ENCODE results near the gene RDX. TPM values are rescaled to one million over a fixed set of nuclear protein-coding genes. Genes with fewer than 3 reads are reported as not detected.

RDX gene
- polyA plus RNA-seq (2012; ENCODE audit: insufficient read depth, insufficient read length, low read depth), result 45.8 TPM

- H3K36me3 ChIP-seq, result peaks cover 3% of the 10 kb centered on the region; the same call in 1 of the 2 replicates
- H3K27me3 ChIP-seq, result peaks cover 26% of the 10 kb centered on the region
- peaks cover 3% of the 10 kb centered on the region; the same call in 1 of the 2 replicates for H3K4me1 ChIP-seq
- H3K9me3 ChIP-seq, result no peaks in the 10 kb centered on the region
- peak; percentile 84 for DNase-seq
- TF ChIP-seq CTCF (IDR thresholded peaks at IDR 0.05; ENCODE audit: low read depth, low read length), result no peak
- peak within 1 kb of the TSS; percentile 96 for H3K4me3 ChIP-seq (ENCODE audit: low read depth, low read length)
Measured at GRCh38 chr11:110296226-110297075, at the start of gene RDX. TSS of gene RDX (minus strand) at chr11:110296614. CDS start at chr11:110279692, 16,922 bp downstream.

GRCh38 chr11:110345743-110346142 is 49.3 kb upstream of the RDX start:
- H3K4me3 ChIP-seq (ENCODE audit: low read depth, low read length), result no peak overlapping the region
- H3K27me3 ChIP-seq, result peaks cover 8% of the 10 kb centered on the region; the same call in 1 of the 2 replicates
- H3K9me3 ChIP-seq, result no peaks in the 10 kb centered on the region
- no peaks in the 10 kb centered on the region for H3K36me3 ChIP-seq
- no peaks in the 10 kb centered on the region for H3K4me1 ChIP-seq
- DNase-seq, result no peak
- TF ChIP-seq CTCF (IDR thresholded peaks at IDR 0.05; ENCODE audit: low read depth, low read length), result no peak

GRCh38 chr11:110340436-110340835 is 44.0 kb upstream of the RDX start:
- Histone ChIP-seq H3K4me3 (ENCODE audit: low read depth, low read length) (no peak overlapping the region), H3K27me3 (no peaks in the 10 kb centered on the region), H3K4me1 (no peaks in the 10 kb centered on the region), H3K9me3 (no peaks in the 10 kb centered on the region), H3K36me3 (no peaks in the 10 kb centered on the region)
- no peak for DNase-seq
- no peak for TF ChIP-seq CTCF (IDR thresholded peaks at IDR 0.05; ENCODE audit: low read depth, low read length)

- TF ChIP-seq CTCF (IDR thresholded peaks at IDR 0.05; ENCODE audit: low read depth, low read length), result no peak
- H3K4me1 ChIP-seq, result no peaks in the 10 kb centered on the region
- H3K36me3 ChIP-seq, result no peaks in the 10 kb centered on the region
- H3K4me3 ChIP-seq (ENCODE audit: low read depth, low read length), result no peak overlapping the region
- H3K27me3 ChIP-seq, result no peaks in the 10 kb centered on the region
- no peak for DNase-seq
- no peaks in the 10 kb centered on the region for H3K9me3 ChIP-seq
Measured at GRCh38 chr11:110339456-110340250, 43.2 kb upstream of the RDX start.

GRCh38 chr11:110338684-110339083 is 42.3 kb upstream of the RDX start:
- no peaks in the 10 kb centered on the region for H3K4me1 ChIP-seq
- no peaks in the 10 kb centered on the region for H3K36me3 ChIP-seq
- no peak overlapping the region for H3K4me3 ChIP-seq (ENCODE audit: low read depth, low read length)
- TF ChIP-seq CTCF (IDR thresholded peaks at IDR 0.05; ENCODE audit: low read depth, low read length), result no peak
- no peaks in the 10 kb centered on the region for H3K9me3 ChIP-seq
- DNase-seq, result no peak
- H3K27me3 ChIP-seq, result no peaks in the 10 kb centered on the region

All from BE2C (cell line).